Thyroid gland (tissue), 4 donors: ENCODE results near the gene YPEL2. TPM values are rescaled to one million over a fixed set of nuclear protein-coding genes. Genes with fewer than 3 reads are reported as not detected.
A peak's percentile ranks its signal among the peaks of the same experiment; 100 is the strongest.

ENCODE experiments used
- DNase-seq, 2 donors: peaks; one replicate each; pipeline ENCODE4 v3.0.0-alpha.2; 2019
- H3K27ac ChIP-seq, 3 donors: fragments of 200-600 bp; sonication (generic); 1 replicate in 2 of 3; 2 replicates in 1 of 3; pipeline ENCODE4 v1.5.1; 2016 to 2019; ENCODE audit warnings: mild to moderate bottlenecking in 1 of 3, moderate library complexity in 1 of 3
- H3K27me3 ChIP-seq: fragments of 200-600 bp; sonication (generic); one replicate; pipeline ENCODE4 v1.5.1; 2019
- H3K36me3 ChIP-seq, 2 donors: fragments of 200-600 bp; sonication (generic); one replicate each; pipeline ENCODE4 v1.5.1; 2016 to 2019
- H3K4me1 ChIP-seq, 2 donors: fragments of 200-600 bp; sonication (generic); one replicate each; pipeline ENCODE4 v1.5.1; 2017 to 2019
- H3K4me3 ChIP-seq, 3 donors: fragments of 200-600 bp; sonication (generic); replicated peaks in 1 of 3; 1 replicate in 2 of 3; 2 replicates in 1 of 3; pipeline ENCODE4 v1.5.1; 2016; ENCODE audit warnings: mild to moderate bottlenecking in 1 of 3
- H3K9me3 ChIP-seq: fragments of 200-600 bp; sonication (generic); one replicate; pipeline ENCODE4 v1.5.1; 2017
- CTCF ChIP-seq, 6 experiments: fragments of 200-600 bp in 3 of 6; fragments of 450-650 bp in 3 of 6; sonication (generic) in 3 of 6; IDR thresholded peaks; one replicate each; pipeline ENCODE4 v1.5.1; 2016 to 2019; ENCODE audit warnings: antibody characterized with exemption in 6 of 6, mild to moderate bottlenecking in 2 of 6, inconsistent platforms in 1 of 6, moderate library complexity in 1 of 6
- POLR2A ChIP-seq, 2 donors: fragments of 450-650 bp; IDR thresholded peaks; one replicate each; pipeline ENCODE4 v1.6.1; 2017; ENCODE audit warnings: antibody characterized with exemption in 2 of 2, mild to moderate bottlenecking in 2 of 2, moderate library complexity in 1 of 2
- WGBS, 2 donors: methylation state at CpG; one replicate each; pipeline ENCODE4 v1.1.5; 2017; 5-methylcytosine and 5-hydroxymethylcytosine counted together
- intact Hi-C: fragments of 100-400 bp; cut with DNase I; formaldehyde crosslinking; loops from one replicate; pipeline ENCODE4 v1.15.1; 2023
- total RNA-seq, 4 donors: library from RNA; depleted of rRNA; stranded (reverse); fragments of >200 nt; gene quantifications; one replicate each; pipeline ENCODE4 v1.2.3, GENCODE V29; 2016

YPEL2 gene
- total RNA-seq, 4 donors from 2014 or later: 29.5 to 67.2 (median 39.9) TPM

DNA sequence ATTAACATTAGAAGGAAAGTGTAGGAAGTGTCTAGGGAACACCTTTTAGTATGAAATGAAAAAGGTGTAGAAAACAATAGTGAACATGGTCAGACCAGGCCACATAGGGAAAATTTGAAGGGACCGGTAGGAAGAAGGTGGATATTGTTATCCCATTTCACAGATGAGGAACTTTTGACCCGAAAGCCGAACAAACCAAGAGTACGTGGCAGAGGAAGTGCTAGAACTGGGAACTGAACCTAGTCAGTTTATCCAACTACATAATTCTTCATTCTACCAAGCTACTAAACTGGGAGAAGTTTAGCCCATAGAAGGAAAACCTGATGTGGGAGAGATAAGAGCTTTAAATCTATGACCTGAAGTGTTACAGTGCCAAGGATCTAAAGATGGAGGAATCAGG, 43.2 kb downstream of the YPEL2 start:
- Histone ChIP-seq H3K27ac (peak overlapping the region; percentile 26 to 96 (median 92)), H3K36me3 (no peaks in the 10 kb centered on the region), H3K4me3 (no peak overlapping the region), H3K27me3 (no peaks in the 10 kb centered on the region), H3K9me3 (no peaks in the 10 kb centered on the region), H3K4me1 (peaks cover 67 to 84% of the 10 kb centered on the region in 2 donors)
- intact Hi-C loops: no loop called here
- TF ChIP-seq CTCF (IDR thresholded peaks at IDR 0.05): no peak
- no peak for TF ChIP-seq POLR2A (IDR thresholded peaks at IDR 0.05)
- WGBS, 2 donors: 91 to 97% methylated on average over 4 of the region's 4 CpGs
- DNase-seq: no peak

DNA sequence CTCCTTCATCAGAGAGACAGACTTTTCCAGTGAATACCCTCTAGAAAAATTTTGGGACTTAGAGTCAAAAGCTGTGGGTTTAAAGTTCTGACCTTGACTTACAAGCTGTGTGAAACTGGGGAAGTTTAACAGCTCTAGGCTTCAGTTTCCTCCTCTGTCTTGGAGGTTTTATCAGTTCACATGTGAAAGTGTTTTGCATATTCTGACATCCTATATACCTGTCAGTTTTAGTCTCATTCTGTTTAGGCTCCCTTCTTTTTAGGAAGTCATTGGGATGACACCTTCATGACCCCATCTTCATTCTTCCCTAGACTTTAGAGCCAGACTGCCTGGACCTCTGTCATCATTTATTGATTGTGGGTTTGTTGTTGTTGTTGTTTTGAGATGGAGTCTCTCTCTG, 44.4 kb downstream of the YPEL2 start:
- H3K9me3 ChIP-seq: no peaks in the 10 kb centered on the region
- H3K27me3 ChIP-seq: no peaks in the 10 kb centered on the region
- no peak overlapping the region for H3K4me3 ChIP-seq
- intact Hi-C loops: no loop called here
- H3K36me3 ChIP-seq: no peaks in the 10 kb centered on the region
- H3K4me1 ChIP-seq: peaks cover 54 to 76% of the 10 kb centered on the region in 2 donors
- peak overlapping the region in 2 of 3 donors; percentile 92 to 96 for H3K27ac ChIP-seq
- no peak for TF ChIP-seq POLR2A (IDR thresholded peaks at IDR 0.05)
- TF ChIP-seq CTCF (IDR thresholded peaks at IDR 0.05): no peak
- no peak for DNase-seq

- H3K4me1 ChIP-seq: peaks cover 48 to 76% of the 10 kb centered on the region in 2 donors
- H3K9me3 ChIP-seq: no peaks in the 10 kb centered on the region
- no peaks in the 10 kb centered on the region for H3K36me3 ChIP-seq
- 93 to 95% methylated on average over 5 of the region's 5 CpGs for WGBS, 2 donors
- TF ChIP-seq CTCF (IDR thresholded peaks at IDR 0.05) (no peak), POLR2A (IDR thresholded peaks at IDR 0.05) (no peak)
- peak overlapping the region in 2 of 3 donors; percentile 92 to 96 for H3K27ac ChIP-seq
- intact Hi-C loops: no loop called here
- H3K27me3 ChIP-seq: no peaks in the 10 kb centered on the region
- DNase-seq: no peak
- no peak overlapping the region for H3K4me3 ChIP-seq
Observed at GRCh38 chr17:59376506-59376905, 45.1 kb downstream of the YPEL2 start.

DNA sequence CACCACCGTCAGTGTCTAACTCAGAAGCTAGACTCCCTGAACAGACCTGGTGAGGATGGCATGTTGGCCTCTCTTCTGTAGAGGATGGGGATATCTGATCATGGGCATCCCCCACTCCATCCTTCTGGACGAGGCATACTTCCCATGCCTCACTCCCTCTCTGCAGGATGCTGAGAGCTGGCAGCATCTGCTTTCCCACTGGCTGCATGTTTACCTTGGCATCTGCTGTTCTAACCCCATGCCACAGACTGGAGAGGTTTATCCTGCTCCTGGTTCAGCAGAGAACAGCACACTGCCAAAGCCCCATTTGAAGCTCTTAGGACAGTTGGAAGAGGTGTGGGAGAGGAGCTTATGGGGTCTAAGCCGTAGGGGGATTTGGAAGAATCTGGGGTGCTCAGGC, 46.0 kb downstream of the YPEL2 start:
- 55 to 70% methylated on average over 3 of the region's 3 CpGs for WGBS, 2 donors
- intact Hi-C loops: no loop called here
- H3K27ac ChIP-seq: peak overlapping the region; percentile 6 to 52 (median 49)

DNA sequence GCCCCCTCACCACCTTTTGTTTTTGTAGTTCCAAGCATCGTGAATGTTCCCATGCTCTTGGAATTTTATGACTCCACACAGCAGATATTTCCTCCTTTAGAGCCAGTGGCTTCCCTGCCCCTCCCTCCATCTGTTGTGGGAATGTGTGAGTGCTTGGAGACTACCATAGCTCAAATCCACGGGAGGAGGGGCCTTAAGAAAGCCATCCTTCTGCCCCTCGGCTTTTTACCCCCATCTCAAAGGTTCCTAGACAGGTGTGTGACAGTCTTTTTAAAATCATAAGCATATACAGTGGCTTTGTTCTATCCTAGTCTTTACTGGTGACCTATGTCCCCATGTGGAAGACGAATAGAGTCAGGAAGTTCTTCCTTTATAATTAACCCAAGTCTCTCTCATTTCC, 47.2 kb downstream of the YPEL2 start:
- Histone ChIP-seq H3K27ac (peak overlapping the region in 2 of 3 donors; percentile 49 to 52), H3K4me1 (peaks cover 29 to 64% of the 10 kb centered on the region in 2 donors), H3K27me3 (no peaks in the 10 kb centered on the region), H3K36me3 (no peaks in the 10 kb centered on the region), H3K4me3 (no peak overlapping the region), H3K9me3 (no peaks in the 10 kb centered on the region)
- no peak for DNase-seq
- no peak for TF ChIP-seq CTCF (IDR thresholded peaks at IDR 0.05)
- no peak for TF ChIP-seq POLR2A (IDR thresholded peaks at IDR 0.05)
- 52 to 62% methylated on average over 4 of the region's 4 CpGs for WGBS, 2 donors
- intact Hi-C loops: no loop called here

More for the DNA sequence above, 46.0 kb downstream of the YPEL2 start:
- no peak for DNase-seq
- Histone ChIP-seq H3K4me1 (peaks cover 39 to 76% of the 10 kb centered on the region in 2 donors), H3K9me3 (no peaks in the 10 kb centered on the region), H3K4me3 (no peak overlapping the region), H3K27me3 (no peaks in the 10 kb centered on the region), H3K36me3 (no peaks in the 10 kb centered on the region)
- TF ChIP-seq CTCF (IDR thresholded peaks at IDR 0.05) (no peak), POLR2A (IDR thresholded peaks at IDR 0.05) (no peak)
